Calu3 (cell line): ENCODE measurements around the gene USPL1. TPM values are rescaled to one million over a fixed set of nuclear protein-coding genes. Genes with fewer than 3 reads are reported as not detected.

Experiments used
- BruUV-seq: library from RNA; stranded (reverse); fragments of 400-500 nt; replicated peaks from 2 replicates; lab custom pipeline; 2021; lab: Mats Ljungman, UMichigan
- CTCF ChIA-PET: fragments of 300-600 bp; sonication (Branson Sonifier 250); formaldehyde crosslinking; loops from one replicate; lab custom pipeline; 2022; ENCODE audit warnings: antibody characterized with exemption; lab: Charles Lee
- DNase-seq: peaks from one replicate; pipeline ENCODE4 v3.0.0; 2022
- H3K27ac Mint-ChIP-seq: one replicate; pipeline ENCODE4 v1.8.0; 2022; ENCODE audit warnings: mixed read lengths; ENCODE audit not compliant: unreplicated experiment
- H3K27me3 Mint-ChIP-seq: one replicate; pipeline ENCODE4 v1.8.0; 2022; ENCODE audit warnings: mixed read lengths; ENCODE audit not compliant: unreplicated experiment
- H3K36me3 Mint-ChIP-seq: one replicate; pipeline ENCODE4 v1.8.0; 2022; ENCODE audit warnings: mild to moderate bottlenecking, moderate library complexity, mixed read lengths; ENCODE audit not compliant: insufficient read depth, unreplicated experiment
- H3K4me1 Mint-ChIP-seq: one replicate; pipeline ENCODE4 v1.8.0; 2022; ENCODE audit warnings: mild to moderate bottlenecking, low read depth, mixed read lengths; ENCODE audit not compliant: unreplicated experiment
- H3K4me3 Mint-ChIP-seq: one replicate; pipeline ENCODE4 v1.8.0; 2022; ENCODE audit warnings: mild to moderate bottlenecking, low read depth, moderate library complexity, mixed read lengths; ENCODE audit not compliant: unreplicated experiment
- H3K9me3 Mint-ChIP-seq: one replicate; pipeline ENCODE4 v1.8.0; 2022; ENCODE audit warnings: low read depth, mixed read lengths; ENCODE audit not compliant: unreplicated experiment
- CTCF ChIP-seq: fragments of 200-600 bp; IDR thresholded peaks from one replicate; pipeline ENCODE4 v1.8.0; 2022; ENCODE audit warnings: antibody characterized with exemption; ENCODE audit not compliant: unreplicated experiment
- intact Hi-C: fragments of 100-400 bp; cut with micrococcal nuclease; formaldehyde crosslinking; loops from one replicate; pipeline ENCODE4 v1.10.0; 2022; ENCODE audit not compliant: unreplicated experiment
- total RNA-seq: library from RNA; stranded (reverse); gene quantifications from 2 replicates; pipeline ENCODE4 v1.2.3, GENCODE V29; 2022

The USPL1 gene
- total RNA-seq, 1 experiment from 2014 or later: 11.2 TPM

- no peak for TF ChIP-seq CTCF
- no peaks in the 10 kb centered on the region for H3K9me3 Mint-ChIP-seq
- H3K27me3 Mint-ChIP-seq: no peaks in the 10 kb centered on the region
- intact Hi-C loops: no loop called here
- no peak overlapping the region for H3K27ac Mint-ChIP-seq
- CTCF ChIA-PET: no interaction called here
- DNase-seq: no peak
- no peaks in the 10 kb centered on the region for H3K4me1 Mint-ChIP-seq
- no TSS peak for BruUV-seq
- H3K4me3 Mint-ChIP-seq: no peak overlapping the region
- H3K36me3 Mint-ChIP-seq: no peaks in the 10 kb centered on the region
These were observed 64.1 kb downstream of the USPL1 start for GRCh38 chr13:30681843-30682242.

GRCh38 chr13:30685320-30685859 lies 67.7 kb downstream of the USPL1 start:
- DNase-seq: no peak
- TF ChIP-seq CTCF: no peak
- no peaks in the 10 kb centered on the region for H3K36me3 Mint-ChIP-seq
- CTCF ChIA-PET: no interaction called here
- no TSS peak for BruUV-seq
- no peaks in the 10 kb centered on the region for H3K27me3 Mint-ChIP-seq
- no peaks in the 10 kb centered on the region for H3K4me1 Mint-ChIP-seq
- H3K4me3 Mint-ChIP-seq: no peak overlapping the region
- intact Hi-C loops: no loop called here
- no peaks in the 10 kb centered on the region for H3K9me3 Mint-ChIP-seq
- H3K27ac Mint-ChIP-seq: no peak overlapping the region

GRCh38 chr13:30685987-30686386 lies 68.3 kb downstream of the USPL1 start:
- CTCF ChIA-PET: no interaction called here
- no peak overlapping the region for H3K27ac Mint-ChIP-seq
- no peaks in the 10 kb centered on the region for H3K27me3 Mint-ChIP-seq
- no peak overlapping the region for H3K4me3 Mint-ChIP-seq
- no peaks in the 10 kb centered on the region for H3K4me1 Mint-ChIP-seq
- no peak for DNase-seq
- H3K9me3 Mint-ChIP-seq: no peaks in the 10 kb centered on the region
- TF ChIP-seq CTCF: no peak
- H3K36me3 Mint-ChIP-seq: no peaks in the 10 kb centered on the region
- intact Hi-C loops: no loop called here
- BruUV-seq: no TSS peak

- Mint-ChIP-seq H3K36me3 (no peaks in the 10 kb centered on the region), H3K4me3 (no peak overlapping the region), H3K9me3 (no peaks in the 10 kb centered on the region), H3K4me1 (no peaks in the 10 kb centered on the region), H3K27me3 (no peaks in the 10 kb centered on the region), H3K27ac (no peak overlapping the region)
- CTCF ChIA-PET: no interaction called here
- BruUV-seq: no TSS peak
- no peak for TF ChIP-seq CTCF
- intact Hi-C loops: no loop called here
- DNase-seq: no peak
These were observed 69.9 kb downstream of the USPL1 start for GRCh38 chr13:30687601-30688000.
